Mucosa of gallbladder (tissue), 1 donor: ENCODE measurements around the gene TUBB3. TPM values are rescaled to one million over a fixed set of nuclear protein-coding genes. Genes with fewer than 3 reads are reported as not detected.
"Not testable (repeated sequence)": the region's sequence is repeated elsewhere in the genome, so short reads cannot be mapped to it uniquely, and the experiment has no call there.

Experiments used
- DNase-seq: peaks from one replicate; pipeline ENCODE4 v3.0.0-alpha.2; 2020; ENCODE audit warnings: low spot score
- total RNA-seq: library from RNA; stranded (reverse); gene quantifications from one replicate; pipeline ENCODE4 v1.2.1, GENCODE V29; 2021
- donor health status: DM: no; HTN: no; CAD: no.

The TUBB3 gene
- total RNA-seq, 1 donor from 2014 or later = 9.5 TPM

GRCh38 chr16:89917773-89918452 lies 5.2 kb upstream of the TUBB3 start:
- DNase-seq = peak; percentile 53

GRCh38 chr16:89918453-89919347 lies 4.4 kb upstream of the TUBB3 start, which contains the start of gene MC1R:
Gene MC1R (plus strand): TSS chr16:89918862. CDS start chr16:89919259, 397 bp downstream.
- DNase-seq = no peak

- no peak for DNase-seq
Observed at GRCh38 chr16:89919535-89920406, 3.4 kb upstream of the TUBB3 start.

GRCh38 chr16:89920723-89921122 lies 2.4 kb upstream of the TUBB3 start:
- no peak for DNase-seq

- no peak for DNase-seq
Observed at GRCh38 chr16:89921131-89921701, 1.9 kb upstream of the TUBB3 start.

- DNase-seq = peak; percentile 50
Observed at GRCh38 chr16:89921702-89922476, 1.3 kb upstream of the TUBB3 start.

- DNase-seq = peak; percentile 58
Observed at GRCh38 chr16:89922477-89922883, 662 bp upstream of the TUBB3 start.

- DNase-seq = no peak
Observed at GRCh38 chr16:89923640-89924296, 626 bp downstream of the TUBB3 start.

- no peak for DNase-seq
Observed at GRCh38 chr16:89924297-89924924, 1.3 kb downstream of the TUBB3 start.

GRCh38 chr16:89924925-89925307 lies 1.8 kb downstream of the TUBB3 start:
- no peak for DNase-seq

GRCh38 chr16:89925596-89926079 lies 2.5 kb downstream of the TUBB3 start:
- DNase-seq = no peak

- no peak for DNase-seq
Observed at GRCh38 chr16:89931305-89931896, 8.3 kb downstream of the TUBB3 start.

- no peak for DNase-seq
Observed at GRCh38 chr16:89931964-89932363, 8.8 kb downstream of the TUBB3 start.

GRCh38 chr16:89934019-89934418 lies 10.9 kb downstream of the TUBB3 start:
- not testable (repeated sequence) for DNase-seq

GRCh38 chr16:89934611-89935553 lies 11.7 kb downstream of the TUBB3 start:
- DNase-seq = no peak

- not testable (repeated sequence) for DNase-seq
Observed at GRCh38 chr16:89935620-89936019, 12.5 kb downstream of the TUBB3 start.

- DNase-seq = no peak
Observed at GRCh38 chr16:89936034-89936433, 12.9 kb downstream of the TUBB3 start.

- DNase-seq = no peak
Observed at GRCh38 chr16:89936508-89936907, 13.4 kb downstream of the TUBB3 start.
